Right lobe of liver (tissue), 6 donors: ENCODE results near the gene ZKSCAN4. TPM values are rescaled to one million over a fixed set of nuclear protein-coding genes. Genes with fewer than 3 reads are reported as not detected.

Experiments used
- ATAC-seq, 4 donors: fragments of 200-7000 bp; cut with Tn5 transposase; one replicate each; pipeline ENCODE4 v1.9.1; 2020; ENCODE audit warnings: mild to moderate bottlenecking in 4 of 4, moderate library complexity in 4 of 4
- DNase-seq, 3 donors: peaks; one replicate each; pipeline ENCODE4 v3.0.0-alpha.2; 2020
- H3K27ac ChIP-seq, 3 donors: fragments of 200-600 bp; one replicate each; pipeline ENCODE4 v1.8.0; 2022
- H3K27me3 ChIP-seq, 2 donors: fragments of 200-600 bp; one replicate each; pipeline ENCODE4 v1.8.0; 2022
- H3K36me3 ChIP-seq, 4 donors: fragments of 200-600 bp; sonication (generic) in 1 of 4; one replicate each; pipeline versions ENCODE4 v1.5.1 to v1.8.0; 2017 to 2022; ENCODE audit warnings: control low read depth in 1 of 4
- H3K4me1 ChIP-seq, 4 donors: fragments of 200-600 bp; sonication (generic) in 1 of 4; one replicate each; pipeline versions ENCODE4 v1.5.1 to v1.8.0; 2017 to 2022; ENCODE audit warnings: control low read depth in 1 of 4
- H3K4me3 ChIP-seq, 3 donors: fragments of 200-600 bp; one replicate each; pipeline ENCODE4 v1.8.0; 2022
- H3K9me3 ChIP-seq, 4 donors: fragments of 200-600 bp; sonication (generic) in 1 of 4; one replicate each; pipeline versions ENCODE4 v1.5.1 to v1.8.0; 2017 to 2022; ENCODE audit warnings: control low read depth in 1 of 4
- POLR2A ChIP-seq: fragments of 450-650 bp; IDR thresholded peaks from one replicate; pipeline ENCODE4 v1.6.1; 2017; ENCODE audit warnings: antibody characterized with exemption, mild to moderate bottlenecking
- WGBS: methylation state at CpG from one replicate; pipeline ENCODE4 v1.1.6; 2018; ENCODE audit warnings: low coverage, low lambda C conversion rate; ENCODE audit not compliant: insufficient coverage; ENCODE audit errors: missing lambda C conversion rate; 5-methylcytosine and 5-hydroxymethylcytosine counted together
- intact Hi-C, 2 donors: fragments of 100-400 bp; cut with DNase I; formaldehyde crosslinking; loops; one replicate each; pipeline versions ENCODE4 v1.11.2 to v1.14.1; 2022
- total RNA-seq, 6 experiments: library from RNA; depleted of rRNA in 2 of 6; stranded (reverse); fragments of >200 nt in 2 of 6; fragmentation: NEBNext Ultra II Directional in 3 of 6; extraction: Animal tissue kit (Norgen Biotek cat#: 25700) in 3 of 6; gene quantifications; one replicate each; pipeline versions ENCODE4 v1.1.0 to v1.2.4, GENCODE V29; 2016 to 2023
- TF ChIP-seq, protein P1 (sequence below), 4 donors: fragments of 200-600 bp in 3 of 4; fragments of 450-650 bp in 1 of 4; IDR thresholded peaks; one replicate each; pipeline versions ENCODE4 v1.5.1 to v1.8.0; 2016 to 2022; ENCODE audit warnings: antibody characterized with exemption in 4 of 4, mild to moderate bottlenecking in 2 of 4
- donor health status: DM: no; HTN: yes; CAD: no.
- donor health status: DM: no; HTN: no; CAD: no.
- donor health status: DM: no; HTN: no; CAD: no.
- donor health status: DM: no; HTN: yes; CAD: no.
- donor health status: DM: no; HTN: yes; CAD: no.

ZKSCAN4 gene
- total RNA-seq, 6 experiments from 2014 or later: 1.1 to 2.6 (median 2.3) TPM

DNA sequence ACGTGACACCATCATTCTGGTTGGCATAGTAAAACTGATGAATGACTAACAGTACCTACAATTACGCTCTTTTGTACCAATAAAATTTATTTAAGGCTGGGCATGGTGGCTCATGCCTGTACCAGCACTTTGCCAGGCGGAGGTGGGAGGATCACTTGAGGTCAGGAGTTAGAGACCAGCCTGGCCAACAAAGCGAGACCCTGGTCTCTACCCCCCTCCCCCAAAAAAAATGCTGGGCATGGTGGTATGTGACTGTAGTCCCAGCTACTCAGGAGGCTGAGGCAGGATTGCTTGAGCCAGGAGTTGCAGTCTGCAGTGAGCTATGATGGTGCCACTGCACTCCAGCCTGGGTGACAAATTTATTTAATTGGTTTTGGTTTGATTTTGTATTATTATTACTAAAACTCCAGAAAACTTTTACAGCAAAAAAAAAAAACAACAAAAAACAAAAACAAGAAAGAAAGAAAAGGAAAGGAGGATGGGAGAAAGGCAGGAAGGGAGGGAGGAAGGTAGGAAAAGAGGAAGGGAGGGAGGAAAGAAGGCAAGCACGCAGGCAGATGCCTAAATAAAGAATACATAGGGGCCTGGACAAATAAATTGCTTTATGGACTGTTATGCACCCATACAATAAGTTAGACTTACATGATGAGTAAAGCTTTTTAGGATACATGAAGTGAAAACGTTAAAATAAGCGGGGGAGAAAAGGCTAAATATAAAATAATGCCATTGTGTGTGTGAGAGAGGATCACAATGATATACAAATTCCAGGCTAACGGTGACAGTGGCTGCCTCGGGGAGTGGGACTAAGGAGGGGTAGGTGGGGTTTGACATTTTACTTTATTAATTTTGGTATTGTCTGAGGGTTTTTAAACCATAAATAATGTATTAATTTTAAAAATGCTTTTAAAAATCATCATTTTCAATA lies 27.7 kb downstream of the ZKSCAN4 start:
- TF ChIP-seq, protein P1, sequence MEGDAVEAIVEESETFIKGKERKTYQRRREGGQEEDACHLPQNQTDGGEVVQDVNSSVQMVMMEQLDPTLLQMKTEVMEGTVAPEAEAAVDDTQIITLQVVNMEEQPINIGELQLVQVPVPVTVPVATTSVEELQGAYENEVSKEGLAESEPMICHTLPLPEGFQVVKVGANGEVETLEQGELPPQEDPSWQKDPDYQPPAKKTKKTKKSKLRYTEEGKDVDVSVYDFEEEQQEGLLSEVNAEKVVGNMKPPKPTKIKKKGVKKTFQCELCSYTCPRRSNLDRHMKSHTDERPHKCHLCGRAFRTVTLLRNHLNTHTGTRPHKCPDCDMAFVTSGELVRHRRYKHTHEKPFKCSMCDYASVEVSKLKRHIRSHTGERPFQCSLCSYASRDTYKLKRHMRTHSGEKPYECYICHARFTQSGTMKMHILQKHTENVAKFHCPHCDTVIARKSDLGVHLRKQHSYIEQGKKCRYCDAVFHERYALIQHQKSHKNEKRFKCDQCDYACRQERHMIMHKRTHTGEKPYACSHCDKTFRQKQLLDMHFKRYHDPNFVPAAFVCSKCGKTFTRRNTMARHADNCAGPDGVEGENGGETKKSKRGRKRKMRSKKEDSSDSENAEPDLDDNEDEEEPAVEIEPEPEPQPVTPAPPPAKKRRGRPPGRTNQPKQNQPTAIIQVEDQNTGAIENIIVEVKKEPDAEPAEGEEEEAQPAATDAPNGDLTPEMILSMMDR (IDR thresholded peaks at IDR 0.05): no peak
- TF ChIP-seq POLR2A: no peak
- Histone ChIP-seq H3K27me3 (no peaks in the 10 kb centered on the region), H3K4me1 (peaks cover 0 to 8% (median 3%) of the 10 kb centered on the region in 4 donors), H3K9me3 (no peaks in the 10 kb centered on the region), H3K27ac (no peak overlapping the region), H3K36me3 (peaks cover 0 to 18% (median 8%) of the 10 kb centered on the region in 4 donors), H3K4me3 (peak overlapping the region; percentile 69 to 84 (median 76))
- DNase-seq (no peak), ATAC-seq (no peak)
- 44% methylated on average over 9 of the region's 9 CpGs for WGBS
- intact Hi-C loops: no loop called here

DNA sequence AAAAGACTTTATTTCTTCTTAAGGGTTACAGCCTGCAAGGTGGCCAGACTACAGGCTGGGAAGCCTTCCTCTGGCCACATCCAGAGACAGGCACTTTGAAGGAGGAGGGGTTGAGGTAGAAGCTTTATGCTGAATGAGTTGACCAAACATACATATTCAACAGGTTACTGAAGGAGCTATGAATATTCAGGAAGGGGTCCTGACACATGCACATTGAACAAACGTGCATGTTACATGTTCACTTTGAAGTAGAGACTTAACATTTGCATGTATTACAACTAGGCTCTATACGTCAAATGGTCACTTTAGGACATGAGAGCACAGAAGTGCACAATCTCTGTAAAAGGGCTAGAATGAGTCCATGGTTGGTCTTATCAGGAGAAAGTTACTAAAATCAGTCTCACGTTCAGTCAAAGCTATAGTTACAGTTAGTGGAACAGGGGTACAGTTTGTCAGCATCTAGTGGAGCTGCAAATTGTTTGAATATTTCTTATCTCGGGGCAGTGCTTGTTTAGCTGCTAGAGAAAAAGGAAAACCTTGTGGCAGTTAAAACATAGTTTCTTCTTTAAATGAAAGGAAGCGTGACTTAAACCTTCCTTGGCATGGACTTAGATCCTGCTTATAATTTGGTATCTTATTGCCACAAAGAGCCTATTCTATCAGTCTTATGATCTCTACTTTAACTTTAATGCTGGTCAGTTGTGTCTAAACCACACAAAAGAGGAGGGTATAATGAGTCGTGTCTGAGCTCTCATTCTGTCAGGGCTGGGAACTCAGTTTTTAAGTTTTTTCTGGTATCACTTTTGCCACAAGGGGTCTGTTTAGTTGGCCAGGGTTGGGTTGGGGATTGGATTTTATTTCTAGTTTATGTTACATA lies 31.6 kb downstream of the ZKSCAN4 start:
- Histone ChIP-seq H3K36me3 (no peaks in the 10 kb centered on the region), H3K27ac (no peak overlapping the region), H3K27me3 (no peaks in the 10 kb centered on the region), H3K4me1 (peaks cover 0 to under 1% (median 0%) of the 10 kb centered on the region in 4 donors), H3K9me3 (no peaks in the 10 kb centered on the region), H3K4me3 (no peak overlapping the region)
- intact Hi-C loops: no loop called here
- 34% methylated on average over 6 of the region's 6 CpGs for WGBS
- DNase-seq: no peak
- TF ChIP-seq POLR2A: no peak
- TF ChIP-seq, protein P1 (IDR thresholded peaks at IDR 0.05): no peak
- no peak for ATAC-seq

DNA sequence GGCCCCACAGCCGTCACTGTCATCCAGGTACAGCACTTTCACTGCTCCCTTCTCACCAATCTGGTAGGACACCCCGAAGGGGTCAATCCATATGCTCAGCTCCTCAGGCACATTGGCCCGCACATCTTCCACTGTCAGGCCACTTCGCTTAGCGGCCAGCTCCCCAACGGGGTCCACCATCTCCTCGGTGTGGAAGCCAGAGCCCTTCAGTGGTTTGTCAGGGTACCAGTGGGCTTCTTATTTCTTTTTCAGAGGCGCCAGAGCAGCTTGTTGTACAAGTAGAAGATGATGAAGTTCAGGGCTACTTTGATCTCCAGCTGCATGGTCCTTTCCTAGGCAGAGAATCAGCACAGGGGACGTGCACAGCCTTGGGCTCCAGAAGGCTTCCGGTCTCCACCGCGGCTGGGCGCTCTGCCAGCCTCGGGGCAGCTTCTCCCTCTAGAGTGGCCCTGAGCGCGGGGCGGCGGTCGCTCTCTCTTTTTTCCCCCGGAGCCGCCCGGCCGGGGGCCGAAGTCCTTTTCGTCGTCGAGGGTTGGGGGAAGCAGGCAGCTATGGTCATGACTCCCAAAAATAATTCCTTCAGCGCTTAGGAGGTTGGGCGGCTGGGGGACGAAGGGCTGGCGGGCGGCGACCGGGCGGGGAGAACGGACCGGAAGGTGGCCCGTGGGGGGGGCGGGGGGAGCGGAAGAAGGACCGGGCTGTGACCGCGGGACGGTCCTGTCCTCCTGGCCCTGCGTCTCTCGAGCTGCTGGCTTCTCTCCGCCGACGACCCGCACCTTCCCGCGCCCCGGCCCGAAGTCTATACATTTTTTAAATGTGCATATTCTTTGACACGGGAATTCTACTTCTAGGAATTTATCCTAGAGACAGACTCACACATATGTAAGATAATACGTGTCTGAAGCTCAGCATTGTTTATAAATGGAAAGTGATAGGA lies 33.5 kb downstream of the ZKSCAN4 start:
- Histone ChIP-seq H3K4me1 (no peaks in the 10 kb centered on the region), H3K36me3 (no peaks in the 10 kb centered on the region), H3K27ac (no peak overlapping the region), H3K4me3 (peak overlapping the region; percentile 55 to 67 (median 61)), H3K27me3 (no peaks in the 10 kb centered on the region), H3K9me3 (no peaks in the 10 kb centered on the region)
- WGBS: under 1% methylated on average over 26 of the region's 56 CpGs
- peak; percentile 80 to 82 (median 81) for DNase-seq
- no peak for TF ChIP-seq POLR2A
- TF ChIP-seq, protein P1 (IDR thresholded peaks at IDR 0.05): no peak
- intact Hi-C loops: no loop called here
- peak; percentile 94 to 98 (median 96) for ATAC-seq

DNA sequence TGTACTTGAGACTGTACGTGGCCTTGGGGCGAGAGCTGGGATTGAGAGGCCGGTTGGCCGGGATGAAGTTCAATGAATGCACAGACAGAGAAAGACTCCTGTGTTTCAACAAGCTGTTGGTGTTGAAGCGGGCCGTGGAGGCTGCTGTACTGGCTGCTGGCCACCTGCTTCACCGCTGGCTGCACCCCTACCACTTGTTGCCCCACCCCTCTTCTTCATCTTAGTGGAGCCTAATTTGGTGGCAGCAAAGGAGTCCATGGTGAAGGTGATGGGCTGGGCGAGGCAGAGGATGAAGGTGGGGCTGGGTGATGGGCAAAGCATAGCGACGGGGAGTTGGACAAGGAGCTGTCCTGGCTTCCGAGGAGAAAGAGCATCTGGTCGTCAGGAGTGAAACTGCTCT lies 34.2 kb downstream of the ZKSCAN4 start:
- H3K9me3 ChIP-seq: no peaks in the 10 kb centered on the region
- DNase-seq (no peak), ATAC-seq (no peak)
- 100% methylated on average over 1 of the region's 12 CpGs for WGBS
- intact Hi-C loops: no loop called here
- TF ChIP-seq POLR2A: no peak
- TF ChIP-seq, protein P1 (IDR thresholded peaks at IDR 0.05): no peak
- H3K27me3 ChIP-seq: no peaks in the 10 kb centered on the region
- H3K27ac ChIP-seq: no peak overlapping the region
- H3K36me3 ChIP-seq: no peaks in the 10 kb centered on the region
- peaks cover 0 to 2% (median 0%) of the 10 kb centered on the region in 4 donors for H3K4me1 ChIP-seq
- no peak overlapping the region for H3K4me3 ChIP-seq
